H1 (cell line): ENCODE results near the gene NDUFA13. TPM values are rescaled to one million over a fixed set of nuclear protein-coding genes. Genes with fewer than 3 reads are reported as not detected.

Experiments
- CTCF ChIA-PET: fragments of 300-600 bp; sonication (Branson Sonifier 250); formaldehyde crosslinking; loops from one replicate; lab custom pipeline; 2021; ENCODE audit not compliant: partially characterized antibody; lab: Charles Lee
- POLR2A ChIA-PET: fragments of 300-600 bp; sonication (Branson Sonifier 250); formaldehyde crosslinking; loops from one replicate; lab custom pipeline; 2021; ENCODE audit warnings: inconsistent platforms; ENCODE audit not compliant: partially characterized antibody; lab: Charles Lee
- DNase-seq, 2 experiments: peaks; one replicate each; pipeline versions ENCODE4 v3.0.0 to v3.0.0-alpha.2; 2010 to 2022; ENCODE audit warnings: low spot score in 2 of 2, low read depth in 1 of 2, mixed read lengths in 1 of 2
- FAIRE-seq: peaks from 2 replicates; lab custom pipeline; 2011; peaks lifted over from hg19 to GRCh38; lab: Jason Lieb, UNC
- H2AFZ ChIP-seq: 2 replicates; pipeline ENCODE4 v1.8.1; 2012; ENCODE audit warnings: low read length, inconsistent platforms
- H2AK5ac ChIP-seq: 2 replicates; pipeline ENCODE4 v1.6.1; 2013; ENCODE audit warnings: low read depth, low read length
- H2BK120ac ChIP-seq: replicated peaks from 2 replicates; pipeline ENCODE3; 2013; ENCODE audit warnings: low read depth, low read length, inconsistent platforms
- H2BK12ac ChIP-seq: 2 replicates; pipeline ENCODE4 v1.6.1; 2013; ENCODE audit warnings: low read depth, low read length
- H2BK15ac ChIP-seq: 2 replicates; pipeline ENCODE4 v1.6.1; 2013; ENCODE audit warnings: low read length
- H2BK20ac ChIP-seq: 2 replicates; pipeline ENCODE4 v1.6.1; 2013; ENCODE audit warnings: low read length
- H2BK5ac ChIP-seq: 2 replicates; pipeline ENCODE4 v1.6.1; 2013; ENCODE audit warnings: low read depth, low read length
- H3K14ac ChIP-seq: 2 replicates; pipeline ENCODE4 v1.6.1; 2013; ENCODE audit warnings: inconsistent platforms; ENCODE audit not compliant: insufficient read length
- H3K18ac ChIP-seq: 2 replicates; pipeline ENCODE4 v1.6.1; 2013; ENCODE audit warnings: low read length; ENCODE audit errors: extremely low read depth
- H3K23ac ChIP-seq: 2 replicates; pipeline ENCODE4 v1.6.1; 2013; ENCODE audit warnings: inconsistent platforms; ENCODE audit not compliant: insufficient read length
- H3K23me2 ChIP-seq: 2 replicates; pipeline ENCODE4 v1.6.1; 2013; ENCODE audit warnings: low read depth, low read length
- H3K27ac ChIP-seq: 2 replicates; pipeline ENCODE4 v1.6.1; 2011; ENCODE audit warnings: low read depth, low read length, inconsistent platforms
- H3K27me3 ChIP-seq, 4 experiments: replicated peaks in 1 of 4; 1 replicate in 1 of 4; 2 replicates in 3 of 4; pipeline versions ENCODE4 v1.6.1 to v1.8.1; 2011 to 2013; ENCODE audit warnings: low read length in 3 of 4, mild to moderate bottlenecking in 3 of 4, inconsistent platforms in 2 of 4, mixed read lengths in 2 of 4, moderate library complexity in 1 of 4; ENCODE audit not compliant: control insufficient read depth in 3 of 4, insufficient read depth in 3 of 4; ENCODE audit errors: extremely low read depth in 1 of 4
- H3K36me3 ChIP-seq, 4 experiments: 2 replicates each; pipeline versions ENCODE4 v1.6.1 to v1.8.1; 2011 to 2013; ENCODE audit warnings: mild to moderate bottlenecking in 4 of 4, low read length in 3 of 4, moderate library complexity in 2 of 4, control low read depth in 1 of 4, inconsistent platforms in 1 of 4; ENCODE audit not compliant: insufficient read depth in 4 of 4, control insufficient read depth in 2 of 4
- H3K4ac ChIP-seq: replicated peaks from 2 replicates; pipeline ENCODE3; 2013; ENCODE audit warnings: low read length, low read depth, mixed read lengths, inconsistent platforms; ENCODE audit not compliant: insufficient read length
- H3K4me1 ChIP-seq, 4 experiments: replicated peaks in 1 of 4; 1 replicate in 1 of 4; 2 replicates in 3 of 4; pipeline versions ENCODE4 v1.6.1 to v1.8.1; 2011 to 2013; ENCODE audit warnings: low read length in 3 of 4, inconsistent platforms in 2 of 4, mixed read lengths in 1 of 4; ENCODE audit not compliant: insufficient read depth in 4 of 4, control insufficient read depth in 3 of 4
- H3K4me2 ChIP-seq, 2 experiments: 2 replicates each; pipeline versions ENCODE4 v1.6.1 to v1.8.1; 2011 to 2013; ENCODE audit warnings: low read depth in 2 of 2, low read length in 2 of 2, control low read depth in 1 of 2, inconsistent platforms in 1 of 2, mild to moderate bottlenecking in 1 of 2; ENCODE audit not compliant: insufficient read depth in 1 of 2
- H3K4me3 ChIP-seq, 4 experiments: fragments of 200-600, 300-600 bp in 1 of 4; sonication (generic), shearing (Covaris generic), sonication (Bioruptor Twin) in 1 of 4; 2 replicates each; pipeline versions ENCODE4 v1.5.1 to v1.8.1; 2011 to 2016; ENCODE audit warnings: low read length in 4 of 4, low read depth in 3 of 4, control low read depth in 2 of 4, inconsistent platforms in 2 of 4, mild to moderate bottlenecking in 2 of 4, mixed read lengths in 1 of 4, moderate library complexity in 1 of 4; ENCODE audit not compliant: insufficient read depth in 2 of 4; ENCODE audit errors: extremely low read depth in 1 of 4
- H3K56ac ChIP-seq: replicated peaks from 2 replicates; pipeline ENCODE3; 2013; ENCODE audit warnings: low read depth, mild to moderate bottlenecking, mixed read lengths, low read length, inconsistent platforms; ENCODE audit not compliant: insufficient read length
- H3K79me1 ChIP-seq: 2 replicates; pipeline ENCODE4 v1.6.1; 2013; ENCODE audit warnings: low read depth, low read length, control low read depth
- H3K79me2 ChIP-seq, 2 experiments: 2 replicates each; pipeline versions ENCODE4 v1.6.1 to v1.8.1; 2012 to 2013; ENCODE audit warnings: low read length in 2 of 2, mild to moderate bottlenecking in 2 of 2, inconsistent platforms in 1 of 2; ENCODE audit not compliant: insufficient read depth in 2 of 2, control insufficient read depth in 1 of 2
- H3K9ac ChIP-seq, 4 experiments: replicated peaks in 1 of 4; 1 replicate in 1 of 4; 2 replicates in 3 of 4; pipeline versions ENCODE4 v1.6.1 to v1.8.1; 2011 to 2013; ENCODE audit warnings: low read depth in 3 of 4, low read length in 3 of 4, control low read depth in 2 of 4, mild to moderate bottlenecking in 2 of 4, moderate library complexity in 2 of 4, inconsistent platforms in 1 of 4; ENCODE audit errors: extremely low read depth in 1 of 4
- H3K9me3 ChIP-seq, 2 experiments: 2 replicates each; pipeline versions ENCODE4 v1.6.1 to v1.8.1; 2012 to 2013; ENCODE audit warnings: mild to moderate bottlenecking in 2 of 2, moderate library complexity in 2 of 2, control low read depth in 1 of 2, inconsistent platforms in 1 of 2, low read depth in 1 of 2, low read length in 1 of 2, mixed read lengths in 1 of 2; ENCODE audit not compliant: insufficient read depth in 2 of 2
- H4K20me1 ChIP-seq, 2 experiments: replicated peaks in 1 of 2; 2 replicates each; pipeline versions ENCODE3 to v1.8.1; 2011 to 2013; ENCODE audit warnings: inconsistent platforms in 2 of 2, low read length in 2 of 2, mild to moderate bottlenecking in 1 of 2; ENCODE audit not compliant: insufficient read depth in 2 of 2, control insufficient read depth in 1 of 2
- H4K5ac ChIP-seq: 2 replicates; pipeline ENCODE4 v1.6.1; 2013; ENCODE audit warnings: low read length, low read depth, mixed read lengths, inconsistent platforms; ENCODE audit not compliant: insufficient read length
- H4K8ac ChIP-seq: 2 replicates; pipeline ENCODE4 v1.8.0; 2013; ENCODE audit warnings: mild to moderate bottlenecking, moderate library complexity, low read length, inconsistent platforms; ENCODE audit not compliant: insufficient read depth; ENCODE audit errors: extremely low read depth
- H4K91ac ChIP-seq: replicated peaks from 2 replicates; pipeline ENCODE3; 2013; ENCODE audit warnings: low read length, mixed read lengths, inconsistent platforms; ENCODE audit not compliant: insufficient read length
- ASH2L ChIP-seq: fragments of 200-600, 300-600 bp; sonication (generic); IDR thresholded peaks from one replicate; pipeline ENCODE4 v1.7.1; 2017; ENCODE audit warnings: low read length
- SP1 ChIP-seq: IDR thresholded peaks from 2 replicates; pipeline ENCODE4 v1.6.1; 2011; ENCODE audit warnings: low read depth, low read length
- TAF7 ChIP-seq: optimal IDR thresholded peaks from 2 replicates; pipeline ENCODE3; 2011; ENCODE audit warnings: low read depth, mild to moderate bottlenecking, inconsistent platforms, low read length, moderate library complexity, borderline replicate concordance
- WGBS, 2 experiments: shearing (Covaris generic) in 1 of 2; methylation state at CpG; one replicate each; pipeline versions ENCODE4 v1.1.6 to v1.1.7; 2013 to 2015; ENCODE audit warnings: low lambda C conversion rate in 2 of 2, mixed read lengths in 2 of 2, inconsistent platforms in 1 of 2, low coverage in 1 of 2, missing lambda C conversion rate in 1 of 2; ENCODE audit not compliant: insufficient replicate concordance in 2 of 2, insufficient coverage in 1 of 2, insufficient read length in 1 of 2; ENCODE audit errors: extremely low coverage in 1 of 2, missing lambda C conversion rate in 1 of 2; 5-methylcytosine and 5-hydroxymethylcytosine counted together
- polyA plus RNA-seq, 7 experiments: library from polyadenylated mRNA; depleted of rRNA in 3 of 7; stranded (reverse) in 5 of 7; unstranded in 2 of 7; fragments of >200 nt in 5 of 7; fragments of 200-250 nt in 2 of 7; gene quantifications; 1 replicate in 5 of 7; 2 replicates in 1 of 7; 4 replicates in 1 of 7; pipeline versions ENCODE4 v1.2.1 to v1.2.3, GENCODE V29; 2011 to 2013; ENCODE audit warnings: missing spikeins in 2 of 7, mixed read lengths in 2 of 7
- total RNA-seq: library from RNA; stranded (reverse); fragmentation: NEBNext Ultra II Directional; extraction: Animal tissue kit (Norgen Biotek cat#: 25700); gene quantifications from 2 replicates; pipeline ENCODE4 v1.2.1, GENCODE V29; 2021

Gene NDUFA13
- total and polyA plus RNA-seq, 2 of the 8 experiments (the other 6 are each of a cell fraction or from before 2014, with no cell fraction given): 413 to 1,105 TPM

GRCh38 chr19:19504754-19505668 lies 11.0 kb upstream of the NDUFA13 start:
- WGBS, 2 experiments: 92% methylated on average over 23 of the region's 23 CpGs; no CpG with 5 or more reads in 1 of the 2 experiments

More at GRCh38 chr19:19504754-19505668, 11.0 kb upstream of the NDUFA13 start:
- H2BK12ac ChIP-seq: no peak overlapping the region
- H3K4me2 ChIP-seq: no peak overlapping the region
- H3K23me2 ChIP-seq: peaks cover 2% of the 10 kb centered on the region; the same call in 1 of the 2 replicates
- no peak overlapping the region for H4K91ac ChIP-seq
- CTCF ChIA-PET: interaction anchor here (0.6 to 1.6 kb wide), 2 partner anchors 14 to 1352 kb away, joined by 3 to 6 read pairs; no protein-coding TSS in a partner anchor
- H3K9ac ChIP-seq: no peak overlapping the region
- H4K5ac ChIP-seq: no peak overlapping the region
- H3K27ac ChIP-seq: no peak overlapping the region
- H4K8ac ChIP-seq: no peak overlapping the region; the same call in 1 of the 2 replicates
- no peak overlapping the region for H2AK5ac ChIP-seq
- H3K79me1 ChIP-seq: peaks cover 4% of the 10 kb centered on the region
- no peaks in the 10 kb centered on the region for H3K27me3 ChIP-seq
- TF ChIP-seq ASH2L: no peak
- TF ChIP-seq SP1: no peak
- TF ChIP-seq TAF7: no peak
- H3K4ac ChIP-seq: no peak overlapping the region
- no peak overlapping the region for H3K56ac ChIP-seq
- POLR2A ChIA-PET: interaction anchor here (0.6 to 1.3 kb wide), 3 partner anchors 9 to 100 kb away, joined by 3 to 7 read pairs (median 3); partner anchors contain the start of gene NDUFA13
- FAIRE-seq: no peak
- no peak overlapping the region for H2AFZ ChIP-seq
- no peaks in the 10 kb centered on the region for H3K79me2 ChIP-seq
- H3K18ac ChIP-seq: no peak overlapping the region
- H3K9me3 ChIP-seq: no peaks in the 10 kb centered on the region
- no peak overlapping the region for H3K23ac ChIP-seq
- H2BK120ac ChIP-seq: no peak overlapping the region
- no peaks in the 10 kb centered on the region for H3K4me1 ChIP-seq
- no peak overlapping the region for H2BK5ac ChIP-seq
- no peak overlapping the region for H2BK20ac ChIP-seq
- no peak overlapping the region for H2BK15ac ChIP-seq
- peaks cover 21 to 61% (median 43%) of the 10 kb centered on the region in 4 experiments for H3K36me3 ChIP-seq
- H3K14ac ChIP-seq: no peak overlapping the region
- peaks cover 0 to 8% of the 10 kb centered on the region in 2 experiments for H4K20me1 ChIP-seq
- DNase-seq: no peak
- H3K4me3 ChIP-seq: no peak overlapping the region
